ENCODE measurements around the gene SP3. TPM values are rescaled to one million over a fixed set of nuclear protein-coding genes. Genes with fewer than 3 reads are reported as not detected.

SP3 gene
- total and polyA plus RNA-seq, 9 of the 15 experiments (the other 6 are each of a cell fraction or from before 2014, with no cell fraction given): 12.0 to 106 (median 74.9) TPM

DNA sequence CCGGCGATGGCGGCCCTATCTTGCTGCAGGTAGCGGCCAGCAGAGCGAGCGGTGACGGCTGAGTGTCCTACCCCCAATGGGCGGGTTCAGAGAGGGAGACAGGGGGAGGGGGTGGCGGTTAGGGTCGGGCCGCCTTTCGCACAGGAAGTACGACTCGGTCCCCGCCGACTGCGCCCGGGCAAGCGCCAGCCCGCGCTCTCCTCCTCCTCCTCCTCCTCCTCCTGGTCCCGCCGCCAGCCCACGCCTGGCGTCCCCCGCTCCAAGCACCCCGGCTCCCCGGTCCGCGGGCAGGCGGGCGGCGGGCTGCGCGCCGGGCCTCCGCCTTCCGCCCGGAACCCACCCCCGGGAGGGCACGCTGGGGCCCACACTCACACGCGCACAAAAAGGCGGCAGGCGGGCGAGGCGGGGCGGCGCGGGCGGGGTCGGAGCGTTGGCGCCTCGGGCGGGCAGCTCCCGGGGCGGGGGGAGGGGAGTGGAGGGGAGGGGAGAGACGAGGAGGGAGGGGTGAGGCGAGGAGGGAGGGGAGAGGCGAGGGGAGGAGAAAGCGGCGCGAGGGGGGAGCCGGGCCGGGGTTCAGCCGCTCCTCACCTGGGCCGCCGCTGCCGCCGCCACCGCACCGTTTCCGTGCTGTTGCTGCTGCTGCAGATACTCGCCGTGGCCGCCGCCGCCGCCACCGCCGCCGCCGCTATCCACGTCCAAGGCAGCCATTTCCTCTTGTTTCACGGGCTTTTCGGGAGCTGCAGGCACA lies 1.2 kb downstream of the SP3 start (continued):
- TF ChIP-seq ZNF609 (CRISPR knock-in tag; IDR thresholded peaks at IDR 0.05; ENCODE audit: borderline replicate concordance) (no peak), POLR2B (IDR thresholded peaks at IDR 0.05; ENCODE audit: low read depth, partially characterized antibody) (peak; percentile 9), KAT8 (IDR thresholded peaks at IDR 0.05; ENCODE audit: low read depth) (no peak), ZNF77 (CRISPR knock-in tag; IDR thresholded peaks at IDR 0.05) (no peak), PTBP1 (IDR thresholded peaks at IDR 0.05; ENCODE audit: low read depth, low read length) (no peak), FOXJ3 (CRISPR knock-in tag; IDR thresholded peaks at IDR 0.05) (no peak), E2F1 (CRISPR knock-in tag; IDR thresholded peaks at IDR 0.05) (peak; percentile 84)
- TF ChIP-seq, protein P1, sequence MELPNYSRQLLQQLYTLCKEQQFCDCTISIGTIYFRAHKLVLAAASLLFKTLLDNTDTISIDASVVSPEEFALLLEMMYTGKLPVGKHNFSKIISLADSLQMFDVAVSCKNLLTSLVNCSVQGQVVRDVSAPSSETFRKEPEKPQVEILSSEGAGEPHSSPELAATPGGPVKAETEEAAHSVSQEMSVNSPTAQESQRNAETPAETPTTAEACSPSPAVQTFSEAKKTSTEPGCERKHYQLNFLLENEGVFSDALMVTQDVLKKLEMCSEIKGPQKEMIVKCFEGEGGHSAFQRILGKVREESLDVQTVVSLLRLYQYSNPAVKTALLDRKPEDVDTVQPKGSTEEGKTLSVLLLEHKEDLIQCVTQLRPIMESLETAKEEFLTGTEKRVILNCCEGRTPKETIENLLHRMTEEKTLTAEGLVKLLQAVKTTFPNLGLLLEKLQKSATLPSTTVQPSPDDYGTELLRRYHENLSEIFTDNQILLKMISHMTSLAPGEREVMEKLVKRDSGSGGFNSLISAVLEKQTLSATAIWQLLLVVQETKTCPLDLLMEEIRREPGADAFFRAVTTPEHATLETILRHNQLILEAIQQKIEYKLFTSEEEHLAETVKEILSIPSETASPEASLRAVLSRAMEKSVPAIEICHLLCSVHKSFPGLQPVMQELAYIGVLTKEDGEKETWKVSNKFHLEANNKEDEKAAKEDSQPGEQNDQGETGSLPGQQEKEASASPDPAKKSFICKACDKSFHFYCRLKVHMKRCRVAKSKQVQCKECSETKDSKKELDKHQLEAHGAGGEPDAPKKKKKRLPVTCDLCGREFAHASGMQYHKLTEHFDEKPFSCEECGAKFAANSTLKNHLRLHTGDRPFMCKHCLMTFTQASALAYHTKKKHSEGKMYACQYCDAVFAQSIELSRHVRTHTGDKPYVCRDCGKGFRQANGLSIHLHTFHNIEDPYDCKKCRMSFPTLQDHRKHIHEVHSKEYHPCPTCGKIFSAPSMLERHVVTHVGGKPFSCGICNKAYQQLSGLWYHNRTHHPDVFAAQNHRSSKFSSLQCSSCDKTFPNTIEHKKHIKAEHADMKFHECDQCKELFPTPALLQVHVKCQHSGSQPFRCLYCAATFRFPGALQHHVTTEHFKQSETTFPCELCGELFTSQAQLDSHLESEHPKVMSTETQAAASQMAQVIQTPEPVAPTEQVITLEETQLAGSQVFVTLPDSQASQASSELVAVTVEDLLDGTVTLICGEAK (IDR thresholded peaks at IDR 0.05): peak; percentile 81
- TF ChIP-seq, protein P1 (CRISPR knock-in tag; IDR thresholded peaks at IDR 0.05): no peak
- TF ChIP-seq, protein P2, sequence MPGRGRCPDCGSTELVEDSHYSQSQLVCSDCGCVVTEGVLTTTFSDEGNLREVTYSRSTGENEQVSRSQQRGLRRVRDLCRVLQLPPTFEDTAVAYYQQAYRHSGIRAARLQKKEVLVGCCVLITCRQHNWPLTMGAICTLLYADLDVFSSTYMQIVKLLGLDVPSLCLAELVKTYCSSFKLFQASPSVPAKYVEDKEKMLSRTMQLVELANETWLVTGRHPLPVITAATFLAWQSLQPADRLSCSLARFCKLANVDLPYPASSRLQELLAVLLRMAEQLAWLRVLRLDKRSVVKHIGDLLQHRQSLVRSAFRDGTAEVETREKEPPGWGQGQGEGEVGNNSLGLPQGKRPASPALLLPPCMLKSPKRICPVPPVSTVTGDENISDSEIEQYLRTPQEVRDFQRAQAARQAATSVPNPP (IDR thresholded peaks at IDR 0.05; ENCODE audit: borderline replicate concordance, insufficient read depth, insufficient read length): no peak

All from K562 (cell line).